Fibroblast of the aortic adventitia (primary cell): Measurements from ENCODE around the gene PPP2R3B. TPM values are rescaled to one million over a fixed set of nuclear protein-coding genes. Genes with fewer than 3 reads are reported as not detected.

Source experiments
- DNase-seq: peaks from one replicate; pipeline ENCODE4 v3.0.0-alpha.2; 2010; ENCODE audit warnings: low read depth
- H3K4me3 ChIP-seq: 2 replicates; pipeline ENCODE4 v1.5.1; 2011; ENCODE audit warnings: low read depth, mild to moderate bottlenecking, control low read depth, low read length, moderate library complexity
- CTCF ChIP-seq: IDR thresholded peaks from 2 replicates; pipeline ENCODE4 v1.5.1; 2011; ENCODE audit warnings: mild to moderate bottlenecking, low read length, control low read depth, inconsistent platforms; ENCODE audit not compliant: insufficient read depth
- total RNA-seq: library from RNA; depleted of rRNA; stranded (reverse); fragments of >200 nt; gene quantifications from 2 replicates; pipeline ENCODE4 v1.2.3, GENCODE V29; 2012; ENCODE audit warnings: low replicate concordance

The PPP2R3B gene
- total RNA-seq, 1 donor, result 9.9 TPM

GRCh38 chrX:340121-340520 lies 46.6 kb downstream of the PPP2R3B start:
- no peak for DNase-seq
- H3K4me3 ChIP-seq, result no peak overlapping the region
- no peak for TF ChIP-seq CTCF

- TF ChIP-seq CTCF, result no peak
- no peak for DNase-seq
These were observed 47.8 kb downstream of the PPP2R3B start for GRCh38 chrX:338836-339400.

GRCh38 chrX:338281-338835 lies 48.3 kb downstream of the PPP2R3B start:
- TF ChIP-seq CTCF, result no peak
- no peak for DNase-seq
- no peak overlapping the region for H3K4me3 ChIP-seq

More at GRCh38 chrX:338836-339400, 47.8 kb downstream of the PPP2R3B start:
- no peak overlapping the region for H3K4me3 ChIP-seq

- no peak for DNase-seq
- TF ChIP-seq CTCF, result no peak
- H3K4me3 ChIP-seq, result no peak overlapping the region
These were observed 49.3 kb downstream of the PPP2R3B start for GRCh38 chrX:337331-337831.

GRCh38 chrX:336227-336626 lies 50.5 kb downstream of the PPP2R3B start:
- DNase-seq, result no peak
- no peak for TF ChIP-seq CTCF
- H3K4me3 ChIP-seq, result no peak overlapping the region

- DNase-seq, result no peak
- no peak overlapping the region for H3K4me3 ChIP-seq
- no peak for TF ChIP-seq CTCF
These were observed 51.0 kb downstream of the PPP2R3B start for GRCh38 chrX:335758-336155.
